BLaER1 (cell line): ENCODE measurements around the gene PRSS56.

Source experiments
- H3K27ac ChIP-seq: shearing (Covaris generic); formaldehyde crosslinking; 2 replicates; pipeline ENCODE4 v1.8.1; 2022
- H3K27me3 ChIP-seq: shearing (Covaris generic); formaldehyde crosslinking; 2 replicates; pipeline ENCODE4 v1.8.1; 2022
- H3K36me3 ChIP-seq: shearing (Covaris generic); formaldehyde crosslinking; 2 replicates; pipeline ENCODE4 v1.8.1; 2022
- H3K4me1 ChIP-seq: shearing (Covaris generic); formaldehyde crosslinking; 2 replicates; pipeline ENCODE4 v1.8.1; 2022
- H3K4me2 ChIP-seq: shearing (Covaris generic); formaldehyde crosslinking; 2 replicates; pipeline ENCODE4 v1.8.1; 2022
- H3K4me3 ChIP-seq: shearing (Covaris generic); formaldehyde crosslinking; 2 replicates; pipeline ENCODE4 v1.8.1; 2022
- H3K9ac ChIP-seq: shearing (Covaris generic); formaldehyde crosslinking; 2 replicates; pipeline ENCODE4 v1.8.1; 2022
- H3K9me3 ChIP-seq: shearing (Covaris generic); formaldehyde crosslinking; 2 replicates; pipeline ENCODE4 v1.8.1; 2022
- H4K20me1 ChIP-seq: shearing (Covaris generic); formaldehyde crosslinking; 2 replicates; pipeline ENCODE4 v1.8.1; 2022
- Cebpa-rat ChIP-seq: shearing (Covaris generic); IDR thresholded peaks from 2 replicates; pipeline ENCODE4 v1.8.1; 2022

PRSS56 gene

GRCh38 chr2:232492963-232493700, 27.1 kb upstream of the PRSS56 start:
- Histone ChIP-seq H4K20me1 (peaks cover 12% of the 10 kb centered on the region), H3K27me3 (peaks cover 22% of the 10 kb centered on the region), H3K36me3 (no peaks in the 10 kb centered on the region), H3K4me2 (no peak overlapping the region), H3K9me3 (no peaks in the 10 kb centered on the region), H3K27ac (no peak overlapping the region), H3K9ac (no peak overlapping the region), H3K4me3 (no peak overlapping the region), H3K4me1 (no peaks in the 10 kb centered on the region)
- no peak for TF ChIP-seq Cebpa-rat

GRCh38 chr2:232493701-232494474, 26.3 kb upstream of the PRSS56 start:
- Histone ChIP-seq H3K27me3 (peaks cover 15% of the 10 kb centered on the region), H4K20me1 (peaks cover 5% of the 10 kb centered on the region; the same call in 1 of the 2 replicates), H3K9me3 (no peaks in the 10 kb centered on the region)

GRCh38 chr2:232494542-232494941, 25.6 kb upstream of the PRSS56 start:
- H3K4me2 ChIP-seq = no peak overlapping the region

More at GRCh38 chr2:232493701-232494474, 26.3 kb upstream of the PRSS56 start:
- H3K9ac ChIP-seq = no peak overlapping the region
- H3K4me3 ChIP-seq = no peak overlapping the region
- no peaks in the 10 kb centered on the region for H3K36me3 ChIP-seq
- H3K4me1 ChIP-seq = no peaks in the 10 kb centered on the region
- TF ChIP-seq Cebpa-rat = no peak
- H3K4me2 ChIP-seq = no peak overlapping the region
- no peak overlapping the region for H3K27ac ChIP-seq

GRCh38 chr2:232495292-232495691, 24.9 kb upstream of the PRSS56 start:
- Histone ChIP-seq H3K27me3 (peaks cover 1% of the 10 kb centered on the region; the same call in 1 of the 2 replicates), H3K27ac (no peak overlapping the region), H4K20me1 (no peaks in the 10 kb centered on the region; the same call in 1 of the 2 replicates), H3K9ac (no peak overlapping the region), H3K9me3 (no peaks in the 10 kb centered on the region), H3K4me3 (no peak overlapping the region), H3K36me3 (no peaks in the 10 kb centered on the region), H3K4me2 (no peak overlapping the region), H3K4me1 (no peaks in the 10 kb centered on the region)
- TF ChIP-seq Cebpa-rat = no peak

More at GRCh38 chr2:232494542-232494941, 25.6 kb upstream of the PRSS56 start:
- Histone ChIP-seq H3K27ac (no peak overlapping the region), H3K9ac (no peak overlapping the region), H3K36me3 (no peaks in the 10 kb centered on the region), H3K27me3 (peaks cover 8% of the 10 kb centered on the region), H3K4me1 (no peaks in the 10 kb centered on the region), H3K9me3 (no peaks in the 10 kb centered on the region), H4K20me1 (no peaks in the 10 kb centered on the region; the same call in 1 of the 2 replicates), H3K4me3 (no peak overlapping the region)
- no peak for TF ChIP-seq Cebpa-rat

GRCh38 chr2:232496501-232497270, 23.5 kb upstream of the PRSS56 start:
- H3K9ac ChIP-seq = no peak overlapping the region
- no peaks in the 10 kb centered on the region for H4K20me1 ChIP-seq
- no peak for TF ChIP-seq Cebpa-rat
- H3K9me3 ChIP-seq = no peaks in the 10 kb centered on the region
- no peaks in the 10 kb centered on the region for H3K4me1 ChIP-seq
- H3K36me3 ChIP-seq = no peaks in the 10 kb centered on the region
- H3K4me2 ChIP-seq = no peak overlapping the region
- no peak overlapping the region for H3K4me3 ChIP-seq
- H3K27me3 ChIP-seq = peaks cover 9% of the 10 kb centered on the region
- H3K27ac ChIP-seq = no peak overlapping the region

GRCh38 chr2:232497348-232497747, 22.8 kb upstream of the PRSS56 start:
- Histone ChIP-seq H4K20me1 (no peaks in the 10 kb centered on the region), H3K9ac (no peak overlapping the region), H3K27ac (no peak overlapping the region), H3K4me1 (peaks cover 2% of the 10 kb centered on the region), H3K4me3 (no peak overlapping the region), H3K4me2 (no peak overlapping the region), H3K36me3 (no peaks in the 10 kb centered on the region), H3K9me3 (no peaks in the 10 kb centered on the region), H3K27me3 (peaks cover 15% of the 10 kb centered on the region)
- no peak for TF ChIP-seq Cebpa-rat

GRCh38 chr2:232498452-232498851, 21.7 kb upstream of the PRSS56 start:
- Histone ChIP-seq H3K4me2 (no peak overlapping the region), H3K27me3 (peaks cover 26% of the 10 kb centered on the region), H3K27ac (no peak overlapping the region), H3K4me1 (peaks cover 11% of the 10 kb centered on the region), H3K9ac (no peak overlapping the region), H3K4me3 (no peak overlapping the region), H3K9me3 (no peaks in the 10 kb centered on the region), H3K36me3 (no peaks in the 10 kb centered on the region), H4K20me1 (no peaks in the 10 kb centered on the region)
- TF ChIP-seq Cebpa-rat = no peak

GRCh38 chr2:232501331-232501771, 18.8 kb upstream of the PRSS56 start:
- Histone ChIP-seq H4K20me1 (no peaks in the 10 kb centered on the region; the same call in 1 of the 2 replicates), H3K4me1 (peaks cover 18% of the 10 kb centered on the region), H3K4me2 (no peak overlapping the region), H3K27ac (no peak overlapping the region), H3K36me3 (no peaks in the 10 kb centered on the region), H3K9me3 (no peaks in the 10 kb centered on the region), H3K9ac (no peak overlapping the region), H3K27me3 (peaks cover 55% of the 10 kb centered on the region), H3K4me3 (no peak overlapping the region)
- TF ChIP-seq Cebpa-rat = no peak

- Histone ChIP-seq H3K36me3 (no peaks in the 10 kb centered on the region), H3K4me2 (peak overlapping the region; percentile 65), H3K9me3 (no peaks in the 10 kb centered on the region), H3K4me3 (no peak overlapping the region), H3K4me1 (peaks cover 18% of the 10 kb centered on the region), H3K27me3 (peaks cover 60% of the 10 kb centered on the region), H3K9ac (no peak overlapping the region), H4K20me1 (peaks cover 4% of the 10 kb centered on the region; the same call in 1 of the 2 replicates), H3K27ac (no peak overlapping the region)
- TF ChIP-seq Cebpa-rat = no peak
Measured at GRCh38 chr2:232501794-232502390, 18.3 kb upstream of the PRSS56 start.
